Kidney (tissue), 14 donors: ENCODE measurements around the gene NPC2. TPM values are rescaled to one million over a fixed set of nuclear protein-coding genes. Genes with fewer than 3 reads are reported as not detected.

Experiments
- DNase-seq, 5 donors: peaks; one replicate each; pipeline ENCODE4 v3.0.0-alpha.2; 2013 to 2020
- FAIRE-seq: peaks from 2 replicates; lab custom pipeline; 2012; peaks lifted over from hg19 to GRCh38; lab: Jason Lieb, UNC
- H3K27ac ChIP-seq, 2 donors: one replicate each; pipeline ENCODE4 v1.7.0; 2013; ENCODE audit warnings: low read depth in 2 of 2, low read length in 2 of 2, inconsistent platforms in 1 of 2
- H3K27me3 ChIP-seq: one replicate; pipeline ENCODE4 v1.7.1; 2013; ENCODE audit warnings: low read length, inconsistent platforms; ENCODE audit not compliant: control insufficient read depth, insufficient read depth
- H3K36me3 ChIP-seq, 3 donors: one replicate each; pipeline versions ENCODE4 v1.7.0 to v1.7.1; 2013; ENCODE audit warnings: low read length in 3 of 3, control low read depth in 1 of 3, inconsistent platforms in 1 of 3; ENCODE audit not compliant: insufficient read depth in 3 of 3, control insufficient read depth in 2 of 3
- H3K4me1 ChIP-seq, 3 donors: one replicate each; pipeline versions ENCODE4 v1.7.0 to v1.7.1; 2013; ENCODE audit warnings: low read length in 3 of 3, inconsistent platforms in 1 of 3, low read depth in 1 of 3; ENCODE audit not compliant: control insufficient read depth in 2 of 3, insufficient read depth in 2 of 3
- H3K4me3 ChIP-seq, 3 donors: one replicate each; pipeline versions ENCODE4 v1.7.0 to v1.8.1; 2013; ENCODE audit warnings: low read length in 3 of 3, control low read depth in 1 of 3, inconsistent platforms in 1 of 3
- H3K9ac ChIP-seq, 3 donors: one replicate each; pipeline versions ENCODE4 v1.7.0 to v1.7.1; 2013; ENCODE audit warnings: low read length in 3 of 3, control low read depth in 1 of 3, inconsistent platforms in 1 of 3
- H3K9me3 ChIP-seq, 3 donors: one replicate each; pipeline versions ENCODE4 v1.7.0 to v1.7.1; 2013; ENCODE audit warnings: low read length in 3 of 3, control low read depth in 1 of 3, inconsistent platforms in 1 of 3; ENCODE audit not compliant: control insufficient read depth in 2 of 3, insufficient read depth in 1 of 3
- CTCF ChIP-seq: IDR thresholded peaks from 3 replicates; pipeline ENCODE4 v1.5.1; 2012; ENCODE audit warnings: mild to moderate bottlenecking, moderate library complexity, borderline replicate concordance; ENCODE audit not compliant: insufficient read depth; ENCODE audit errors: extremely low read depth
- intact Hi-C: fragments of 100-400 bp; cut with DNase I; formaldehyde crosslinking; loops from one replicate; pipeline ENCODE4 v1.11.1; 2022
- polyA plus RNA-seq: library from polyadenylated mRNA; stranded (reverse); fragments of 350-450 nt; fragmentation: Illumina TruSeq; extraction: RNeasy Lipid Tissue Mini Kit (QIAGEN cat#74804); gene quantifications from one replicate; pipeline ENCODE4 v1.2.3, GENCODE V29; 2014; ENCODE audit warnings: low read depth, low replicate concordance; ENCODE audit not compliant: insufficient read depth
- total RNA-seq: library from RNA; stranded (reverse); fragmentation: NEBNext Ultra II Directional; extraction: Animal tissue kit (Norgen Biotek cat#: 25700); gene quantifications from one replicate; pipeline ENCODE4 v1.2.1, GENCODE V29; 2021
- donor health status: control.
- donor health status: control.
- donor health status: control.
- donor health status: control.
- donor health status: control.
- donor health status: DM: yes; HTN: yes; CAD: no.
- donor health status: Normal renal cell carcinoma (clear cell type).

NPC2 gene
- total and polyA plus RNA-seq, 2 donors from 2014 or later, result 217 to 435 TPM

GRCh38 chr14:74526854-74527585 lies 33.9 kb upstream of the NPC2 start:
- H3K36me3 ChIP-seq, result no peaks in the 10 kb centered on the region
- H3K27me3 ChIP-seq, result no peaks in the 10 kb centered on the region
- no peak overlapping the region for H3K4me3 ChIP-seq
- FAIRE-seq, result no peak
- intact Hi-C loops, result no loop called here
- no peaks in the 10 kb centered on the region for H3K4me1 ChIP-seq
- no peak for TF ChIP-seq CTCF
- no peak overlapping the region for H3K9ac ChIP-seq
- no peak for DNase-seq
- H3K27ac ChIP-seq, result no peak overlapping the region
- no peaks in the 10 kb centered on the region for H3K9me3 ChIP-seq

- Histone ChIP-seq H3K36me3 (peaks cover 0 to 4% (median 0%) of the 10 kb centered on the region in 3 donors), H3K4me3 (no peak overlapping the region), H3K9ac (no peak overlapping the region), H3K27me3 (no peaks in the 10 kb centered on the region), H3K4me1 (no peaks in the 10 kb centered on the region), H3K9me3 (no peaks in the 10 kb centered on the region), H3K27ac (no peak overlapping the region)
- intact Hi-C loops, result no loop called here
- FAIRE-seq (no peak), DNase-seq (no peak)
- TF ChIP-seq CTCF, result no peak
Observed at GRCh38 chr14:74525361-74525851, 32.3 kb upstream of the NPC2 start.

GRCh38 chr14:74524812-74525135 lies 31.7 kb upstream of the NPC2 start:
- no peak for FAIRE-seq
- H3K9ac ChIP-seq, result no peak overlapping the region
- H3K4me3 ChIP-seq, result no peak overlapping the region
- H3K36me3 ChIP-seq, result peaks cover 0 to 4% (median 0%) of the 10 kb centered on the region in 3 donors
- no peak overlapping the region for H3K27ac ChIP-seq
- DNase-seq, result no peak
- no peaks in the 10 kb centered on the region for H3K4me1 ChIP-seq
- TF ChIP-seq CTCF, result no peak
- H3K27me3 ChIP-seq, result no peaks in the 10 kb centered on the region
- H3K9me3 ChIP-seq, result no peaks in the 10 kb centered on the region
- intact Hi-C loops, result no loop called here
